Ramos (cell line): ENCODE data around the gene EAF1.
"Not testable (repeated sequence)": the region's sequence is repeated elsewhere in the genome, so short reads cannot be mapped to it uniquely, and the experiment has no call there.

Source experiments
- in situ Hi-C: fragments of 300-500 bp; cut with MboI; formaldehyde crosslinking; loops from one replicate; pipeline ENCODE4 v1.14.3; 2022; ENCODE audit warnings: low sequenced_read_pairs; ENCODE audit not compliant: unreplicated experiment

EAF1 gene

DNA sequence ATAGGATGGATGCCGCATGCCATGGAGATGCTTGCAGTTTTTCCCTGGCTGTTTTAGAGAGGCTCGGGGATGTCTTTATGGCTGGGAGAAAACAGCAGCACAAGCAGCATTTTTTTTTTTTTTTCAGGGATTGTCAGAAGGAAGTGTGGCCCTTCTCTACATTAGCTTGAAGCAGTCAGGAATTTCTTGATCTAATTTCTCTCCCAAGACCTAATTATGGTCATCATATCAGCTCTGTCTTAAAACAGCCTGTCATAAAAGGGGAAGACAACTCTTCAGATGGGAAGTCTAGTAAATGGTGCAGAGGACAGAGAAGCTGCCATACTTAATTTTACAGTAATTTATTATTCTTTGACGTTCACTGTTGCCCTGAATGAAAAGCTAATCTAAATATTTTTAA lies 44.5 kb downstream of the EAF1 start:
- in situ Hi-C loops, result no loop called here

GRCh38 chr3:15475161-15475560 lies 47.8 kb downstream of the EAF1 start:
- in situ Hi-C loops, result no loop called here

GRCh38 chr3:15476378-15476777 lies 49.0 kb downstream of the EAF1 start:
- in situ Hi-C loops, result no loop called here

DNA sequence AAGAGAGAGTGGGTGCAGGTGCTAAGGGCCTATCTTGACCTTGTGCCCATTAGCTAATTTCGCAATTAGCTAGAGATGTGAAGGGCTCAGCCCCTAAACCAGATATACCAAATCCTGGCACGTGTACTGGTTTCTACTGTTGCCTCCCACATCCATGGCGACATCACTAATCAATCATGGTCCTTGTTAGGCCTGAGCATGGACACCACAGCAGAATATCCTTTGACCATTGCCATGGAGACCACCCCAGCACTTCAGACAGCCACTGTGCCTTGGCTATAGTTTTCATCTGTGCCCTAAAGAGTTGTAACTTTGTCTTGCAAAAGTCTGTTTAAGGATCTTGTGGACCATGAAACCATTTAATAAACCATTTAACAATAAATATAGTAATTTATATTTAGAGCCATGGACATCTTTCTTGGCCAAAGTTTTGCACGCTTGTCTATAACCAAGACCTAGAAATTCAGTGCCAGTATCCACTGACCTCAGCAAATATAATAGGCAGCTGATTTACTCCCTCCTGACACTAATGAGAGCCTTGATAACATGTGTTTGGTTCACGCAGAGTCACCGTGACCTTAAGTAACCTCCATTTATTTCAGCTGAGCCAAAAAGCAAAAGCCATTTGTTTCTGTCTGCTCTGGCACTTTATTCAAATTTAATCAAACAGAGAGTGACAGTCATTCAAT lies 50.7 kb downstream of the EAF1 start:
- in situ Hi-C loops, result no loop called here

DNA sequence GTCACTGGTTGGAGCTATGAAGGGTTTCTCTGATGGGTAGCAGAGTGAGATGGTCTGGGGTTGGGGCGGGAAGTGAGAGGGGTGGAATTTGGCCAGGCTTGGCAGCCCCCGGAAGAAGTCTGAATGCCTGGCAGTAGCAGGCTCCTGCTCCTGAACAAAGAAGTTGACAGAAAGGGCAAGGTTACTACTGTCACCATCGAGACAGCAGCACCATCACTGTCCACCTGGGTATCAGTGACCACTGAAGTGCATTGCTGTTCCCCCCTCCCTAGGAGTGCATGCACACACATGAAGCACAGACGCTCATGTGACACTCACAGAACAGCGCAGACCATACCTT lies 51.2 kb downstream of the EAF1 start:
- in situ Hi-C loops, result no loop called here

DNA sequence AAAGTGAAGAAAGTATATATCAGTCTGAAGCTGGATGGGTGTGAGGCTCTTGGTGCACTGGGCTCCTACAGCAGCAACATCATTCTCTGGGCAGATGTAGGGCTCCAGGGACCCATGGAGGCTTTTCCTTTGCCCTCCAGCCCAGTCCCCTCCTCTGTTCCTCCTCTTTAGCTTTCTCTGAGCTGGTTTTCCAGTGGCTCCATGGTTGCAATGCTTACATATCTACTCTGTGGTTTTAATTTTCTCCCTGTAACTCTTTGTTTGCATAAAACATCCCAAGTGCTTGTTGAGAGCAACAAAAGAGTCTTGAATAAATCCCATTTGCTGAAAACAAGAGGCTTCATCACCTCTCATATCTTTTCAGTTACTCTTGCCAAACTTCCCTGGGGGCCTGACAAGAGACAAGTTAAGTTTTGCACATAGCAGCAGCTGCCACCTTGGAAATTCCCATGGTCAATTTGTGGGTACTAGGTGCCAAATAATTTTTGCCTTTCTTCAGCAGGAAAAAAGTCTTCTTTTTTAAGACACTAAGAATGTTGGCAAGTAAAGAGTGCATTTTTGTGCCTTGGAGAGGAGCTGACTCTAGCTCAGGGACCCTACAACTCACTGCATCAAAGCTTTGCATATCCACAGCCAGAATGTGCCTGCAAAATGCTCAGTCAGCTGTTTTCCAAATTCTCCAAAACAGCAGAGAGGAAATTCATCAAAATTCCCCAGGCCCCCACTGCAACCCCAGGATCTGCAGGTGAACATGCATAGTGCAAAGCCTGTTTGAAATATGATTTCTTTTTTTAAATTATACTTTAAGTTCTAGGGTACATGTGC lies 52.2 kb downstream of the EAF1 start:
- in situ Hi-C loops, result no loop called here

DNA sequence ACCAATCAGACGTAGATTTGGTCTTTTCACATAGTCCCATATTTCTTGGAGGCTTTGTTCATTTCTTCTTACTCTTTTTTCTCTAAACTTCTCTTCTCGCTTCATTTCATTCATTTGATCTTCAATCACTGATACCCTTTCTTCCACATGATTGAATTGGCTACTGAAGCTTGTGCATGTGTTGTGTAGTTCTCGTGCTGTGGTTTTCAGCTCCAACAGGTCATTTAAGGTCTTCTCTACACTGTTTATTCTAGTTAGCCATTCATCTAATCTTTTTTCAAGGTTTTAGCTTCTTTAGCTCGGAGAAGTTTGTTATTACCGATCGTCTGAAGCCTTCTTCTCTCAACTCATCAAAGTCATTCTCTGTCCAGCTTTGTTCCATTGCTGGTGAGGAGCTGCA lies 57.2 kb downstream of the EAF1 start:
- in situ Hi-C loops, result not testable (repeated sequence)

GRCh38 chr3:15486020-15486419 lies 58.6 kb downstream of the EAF1 start:
- in situ Hi-C loops, result no loop called here

GRCh38 chr3:15486979-15487378 lies 59.6 kb downstream of the EAF1 start:
- in situ Hi-C loops, result no loop called here

GRCh38 chr3:15488002-15488401 lies 60.6 kb downstream of the EAF1 start:
- in situ Hi-C loops, result no loop called here

DNA sequence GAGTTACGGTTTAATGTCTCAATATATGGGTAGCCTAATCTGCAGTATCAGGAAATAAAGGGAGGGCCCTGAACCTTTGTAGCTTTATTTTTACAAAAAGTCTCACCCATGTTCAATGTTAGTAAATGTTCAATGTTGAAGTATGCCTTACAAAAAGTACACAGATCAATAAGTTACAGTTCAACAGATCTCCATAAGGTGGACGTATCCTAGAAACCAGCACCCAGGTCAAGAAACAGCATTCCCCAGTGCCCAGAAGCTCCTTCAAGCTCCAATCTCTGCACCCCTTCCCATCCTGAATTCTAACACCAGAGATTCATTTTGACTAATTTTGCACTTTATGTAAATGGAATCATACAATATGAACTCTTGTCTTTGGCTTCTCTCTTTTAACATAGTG lies 62.8 kb downstream of the EAF1 start:
- in situ Hi-C loops, result no loop called here

DNA sequence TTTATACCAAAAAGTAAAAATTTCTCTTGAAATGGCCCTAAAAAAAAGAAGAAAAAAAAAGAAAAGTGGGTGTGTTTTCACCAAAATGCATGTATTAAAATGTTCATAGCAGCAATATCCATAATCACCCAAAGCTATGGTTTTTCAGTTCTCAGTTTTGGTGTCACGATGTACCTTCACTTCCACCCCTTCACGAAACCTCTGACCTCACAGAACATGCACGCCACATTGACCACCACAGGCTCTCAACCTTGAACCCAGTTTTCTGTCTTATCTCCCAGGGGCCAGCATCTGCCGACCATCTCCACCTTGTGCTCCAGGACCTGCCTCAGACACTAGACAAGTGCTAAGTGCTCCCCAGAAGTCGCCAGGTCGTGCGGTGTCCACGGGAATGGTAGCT lies 63.7 kb downstream of the EAF1 start:
- in situ Hi-C loops, result no loop called here
